Posterior cingulate gyrus (tissue), 11 donors: ENCODE results near the gene RSAD2.
"Not testable (repeated sequence)": the region's sequence is repeated elsewhere in the genome, so short reads cannot be mapped to it uniquely, and the experiment has no call there.

Experiments used
- DNase-seq, 10 donors: peaks; one replicate each; pipeline versions ENCODE4 v3.0.0 to v3.0.0-alpha.2; 2020 to 2021; ENCODE audit warnings: mixed read lengths in 3 of 10
- intact Hi-C: fragments of 100-400 bp; cut with DNase I; formaldehyde crosslinking; loops from one replicate; pipeline ENCODE4 v1.15.1; 2023

Gene RSAD2

DNA sequence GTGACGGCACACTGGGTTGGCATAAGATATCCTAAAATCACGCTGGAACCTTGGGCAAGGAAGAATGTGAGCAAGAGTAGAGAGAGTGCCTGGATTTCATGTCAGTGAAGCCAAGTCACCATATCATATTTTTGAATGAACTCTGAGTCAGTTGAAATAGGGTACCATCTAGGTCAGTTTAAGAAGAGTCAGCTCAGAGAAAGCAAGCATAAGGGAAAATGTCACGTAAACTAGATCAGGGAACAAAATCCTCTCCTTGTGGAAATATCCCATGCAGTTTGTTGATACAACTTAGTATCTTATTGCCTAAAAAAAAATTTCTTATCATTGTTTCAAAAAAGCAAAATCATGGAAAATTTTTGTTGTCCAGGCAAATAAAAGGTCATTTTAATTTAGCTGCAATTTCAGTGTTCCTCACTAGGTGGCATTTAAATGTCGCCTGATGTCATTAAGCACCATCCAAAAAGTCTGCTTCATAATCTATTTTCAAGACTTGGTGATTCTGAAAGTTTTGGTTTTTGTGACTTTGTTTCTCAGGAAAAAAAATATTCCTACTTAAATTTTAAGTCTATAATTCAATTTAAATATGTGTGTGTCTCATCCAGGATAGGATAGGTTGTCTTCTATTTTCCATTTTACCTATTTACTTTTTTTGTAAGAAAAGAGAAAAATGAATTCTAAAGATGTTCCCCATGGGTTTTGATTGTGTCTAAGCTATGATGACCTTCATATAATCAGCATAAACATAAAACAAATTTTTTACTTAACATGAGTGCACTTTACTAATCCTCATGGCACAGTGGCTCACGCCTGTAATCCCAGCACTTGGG, 19.6 kb downstream of the RSAD2 start:
- no peak for DNase-seq
- intact Hi-C loops = loop anchor here (2.0 kb wide), 1 partner anchor 148 kb away; no protein-coding TSS in a partner anchor

DNA sequence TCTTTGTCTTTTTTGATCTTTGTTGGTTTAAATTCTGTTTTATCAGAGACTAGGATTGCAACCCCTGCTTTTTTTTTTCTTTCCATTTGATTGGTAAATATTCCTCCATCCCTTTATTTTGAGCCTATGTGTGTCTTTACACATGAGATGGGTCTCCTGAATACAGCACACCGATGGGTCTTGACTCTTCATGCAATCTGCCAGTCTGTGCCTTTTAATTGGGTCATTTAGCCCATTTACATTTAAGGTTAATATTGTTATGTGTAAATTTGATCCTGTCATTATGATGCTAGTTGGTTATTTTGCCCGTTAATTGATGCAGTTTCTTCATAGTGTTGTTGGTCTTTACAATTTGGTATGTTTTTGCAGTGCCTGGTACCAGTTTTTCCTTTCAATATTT, 25.0 kb downstream of the RSAD2 start:
- DNase-seq, intact Hi-C loops: not testable (repeated sequence)

DNA sequence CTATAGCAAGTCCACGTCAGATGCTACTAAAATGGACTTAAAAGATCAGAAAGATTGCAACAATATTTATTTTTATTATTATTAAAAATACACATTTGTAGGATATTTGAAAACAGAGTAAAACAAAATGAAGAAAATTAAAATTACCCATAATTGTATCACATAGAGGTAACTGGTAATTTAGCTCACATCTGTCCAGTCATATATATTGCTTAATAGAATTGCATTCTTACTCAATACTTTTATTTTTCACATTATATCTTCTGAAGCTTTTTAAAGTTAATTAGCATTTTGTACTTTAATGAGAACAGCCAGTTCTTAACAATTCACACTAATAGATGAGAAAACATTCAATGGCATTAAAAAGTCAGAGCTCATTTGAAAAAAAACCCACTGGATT, 28.1 kb downstream of the RSAD2 start:
- intact Hi-C loops = no loop called here
- DNase-seq = no peak

DNA sequence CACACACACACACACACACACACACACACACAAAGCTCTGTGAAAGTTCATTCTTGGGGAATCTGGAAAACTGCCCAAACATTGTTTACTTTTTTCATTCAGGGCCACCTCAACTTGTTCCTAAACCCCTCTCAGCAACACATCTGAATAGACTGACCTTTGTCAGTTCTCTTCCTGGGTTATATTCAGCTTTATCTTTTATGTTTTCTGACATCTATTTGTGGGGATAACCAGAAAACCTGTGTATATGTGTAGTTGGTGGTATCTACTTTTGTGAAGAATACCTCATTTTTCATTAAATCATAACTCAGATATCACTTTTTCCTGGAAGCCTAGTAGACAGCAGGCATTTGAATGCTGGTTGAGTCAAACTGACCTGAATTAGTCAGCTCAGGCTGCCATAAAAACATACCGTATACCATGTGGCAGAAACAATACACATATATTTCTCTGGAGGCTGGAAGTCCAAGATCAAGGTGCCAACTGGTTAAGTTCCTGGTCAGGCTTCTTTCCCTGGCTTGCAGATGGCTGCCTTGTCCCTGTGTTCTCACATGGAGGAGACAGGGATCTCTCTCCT, 28.7 kb downstream of the RSAD2 start:
- intact Hi-C loops = no loop called here
- DNase-seq = no peak

DNA sequence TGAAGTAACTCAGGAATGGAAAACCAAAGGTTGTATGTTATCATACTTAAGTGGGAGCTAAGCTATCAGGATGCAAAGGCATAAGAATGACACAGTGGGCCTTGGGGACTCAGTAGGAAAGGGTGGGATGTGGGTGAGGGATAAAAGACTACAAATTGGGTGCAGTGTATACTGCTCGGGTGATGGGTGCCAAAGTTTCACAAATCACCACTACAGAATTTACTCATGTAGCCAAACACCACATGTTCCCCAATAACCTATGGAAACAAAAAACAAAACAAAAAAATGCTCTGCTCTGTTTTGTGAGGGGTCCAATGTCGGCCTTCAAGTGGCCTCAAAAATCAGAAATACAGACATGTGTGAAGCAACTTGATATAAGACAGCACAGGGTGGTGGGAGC, 30.7 kb downstream of the RSAD2 start:
- intact Hi-C loops = no loop called here
- DNase-seq = no peak

DNA sequence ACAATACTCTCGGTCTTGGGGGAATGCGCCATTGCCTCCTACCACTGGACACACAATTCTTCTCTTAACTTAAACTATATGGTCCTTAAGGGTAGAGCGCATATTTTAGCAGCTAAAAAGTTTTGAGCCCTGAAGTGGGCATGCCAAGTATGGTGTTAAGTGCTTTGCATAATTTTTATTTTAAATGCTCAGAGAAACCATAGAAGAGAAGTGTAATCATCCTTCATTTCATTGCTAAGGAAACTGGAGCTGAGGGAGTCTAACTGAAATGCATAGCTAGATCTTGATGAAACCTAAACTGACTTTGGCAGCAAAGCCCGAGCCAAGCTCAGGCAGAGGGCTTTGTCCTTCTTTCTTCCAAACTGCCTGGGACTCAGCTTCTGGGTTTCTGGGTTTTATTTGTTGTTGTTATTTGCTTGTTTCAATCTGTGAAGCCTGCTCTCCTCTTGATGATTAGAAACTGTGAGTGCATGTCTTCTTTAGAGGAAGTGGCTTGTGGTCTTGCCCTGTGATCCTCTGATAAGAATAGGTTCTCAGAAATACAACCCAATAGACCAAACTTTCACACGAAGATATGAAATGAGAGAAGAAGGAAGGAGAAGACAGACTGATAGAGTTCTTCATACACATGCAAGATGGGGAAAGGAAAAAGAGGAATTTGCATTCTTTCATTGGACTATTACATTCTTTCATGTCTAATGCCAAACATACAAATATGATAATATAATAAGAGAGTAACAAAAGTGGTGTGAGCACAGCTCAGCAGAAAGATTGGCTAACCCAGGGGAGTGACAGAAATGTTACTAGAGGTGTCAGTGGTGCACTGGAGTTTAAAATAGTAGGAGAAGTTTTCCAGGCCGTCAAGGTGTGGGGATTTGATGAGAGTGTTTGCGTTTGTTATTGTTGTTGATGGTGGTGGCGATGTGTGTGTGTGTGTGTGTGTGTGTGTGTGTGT, 32.1 kb downstream of the RSAD2 start:
- intact Hi-C loops = no loop called here
- DNase-seq = no peak

DNA sequence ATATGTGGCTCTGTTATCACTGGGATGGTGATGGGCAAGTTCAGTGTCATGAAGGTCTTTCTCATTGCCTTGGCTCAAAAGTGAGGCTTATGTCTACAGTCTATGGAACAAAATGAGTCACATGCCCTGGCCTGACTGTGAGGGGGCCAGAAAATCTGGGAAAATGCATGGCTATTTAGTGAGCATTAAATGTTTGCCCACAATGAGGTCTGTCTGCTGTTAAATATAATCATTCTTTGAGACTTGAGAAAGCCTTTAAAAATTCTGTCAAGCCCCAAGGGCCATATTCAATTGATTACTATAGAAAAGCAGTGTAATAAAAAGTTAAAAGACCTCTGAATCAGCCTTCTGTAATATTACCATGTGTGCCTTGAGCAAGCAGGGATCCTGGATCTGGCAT, 34.1 kb downstream of the RSAD2 start:
- DNase-seq = no peak
- intact Hi-C loops = no loop called here

DNA sequence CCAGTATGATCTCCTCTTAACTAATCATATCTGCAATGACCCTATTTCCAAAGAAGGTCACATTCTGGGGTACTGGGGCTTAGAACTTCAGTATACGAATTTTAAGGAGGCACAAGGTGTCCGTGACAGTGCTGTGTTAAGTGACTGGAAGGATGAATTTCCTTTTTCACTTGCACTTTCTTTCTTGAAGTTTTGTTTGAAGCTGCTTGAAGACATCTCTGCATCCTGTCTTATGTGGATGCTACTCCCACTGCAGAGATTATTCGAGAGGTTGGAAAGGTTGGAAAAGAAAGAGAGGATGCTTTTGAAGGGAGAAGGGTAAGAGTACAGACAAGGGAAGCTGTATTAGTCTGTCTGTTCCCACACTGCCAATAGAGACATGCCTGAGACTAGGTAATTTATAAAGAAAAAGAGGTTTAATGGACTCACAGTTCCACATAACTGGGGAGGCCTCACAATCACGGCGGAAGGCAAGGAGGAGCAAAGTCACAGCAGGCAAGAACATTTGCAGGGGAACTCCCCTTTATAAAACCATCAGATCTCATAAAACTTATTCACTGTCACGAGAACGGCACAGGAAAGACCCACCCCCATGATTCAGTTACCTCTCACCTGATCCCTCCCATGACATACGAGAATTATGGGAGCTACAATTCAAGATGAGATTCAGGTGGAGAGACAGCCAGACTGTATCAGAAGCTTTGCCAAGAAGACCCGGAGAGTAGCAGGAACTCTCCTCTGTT, 36.0 kb downstream of the RSAD2 start:
- no peak for DNase-seq
- intact Hi-C loops = no loop called here

DNA sequence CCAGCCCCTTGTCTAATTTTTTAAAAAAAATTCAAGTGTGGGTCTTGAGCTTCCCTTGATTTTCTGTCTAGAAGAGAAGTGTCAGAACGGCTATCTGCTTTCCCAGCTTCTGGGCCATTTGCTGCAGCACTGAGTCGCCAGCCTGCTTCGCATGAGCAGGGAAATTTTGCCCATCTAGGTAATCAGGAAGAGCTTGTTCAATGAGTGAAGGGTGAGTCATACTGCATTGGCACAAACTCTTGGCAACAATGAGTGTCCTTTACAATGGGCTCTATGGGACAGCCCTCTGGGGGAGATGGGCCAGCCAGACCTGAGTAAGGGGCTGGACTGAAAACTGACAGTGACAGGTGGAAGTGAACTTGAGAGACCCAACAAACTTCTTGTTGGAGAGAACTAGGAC, 37.3 kb downstream of the RSAD2 start:
- intact Hi-C loops = loop anchor here (5.0 kb wide), 1 partner anchor 97 kb away; no protein-coding TSS in a partner anchor
- no peak for DNase-seq

DNA sequence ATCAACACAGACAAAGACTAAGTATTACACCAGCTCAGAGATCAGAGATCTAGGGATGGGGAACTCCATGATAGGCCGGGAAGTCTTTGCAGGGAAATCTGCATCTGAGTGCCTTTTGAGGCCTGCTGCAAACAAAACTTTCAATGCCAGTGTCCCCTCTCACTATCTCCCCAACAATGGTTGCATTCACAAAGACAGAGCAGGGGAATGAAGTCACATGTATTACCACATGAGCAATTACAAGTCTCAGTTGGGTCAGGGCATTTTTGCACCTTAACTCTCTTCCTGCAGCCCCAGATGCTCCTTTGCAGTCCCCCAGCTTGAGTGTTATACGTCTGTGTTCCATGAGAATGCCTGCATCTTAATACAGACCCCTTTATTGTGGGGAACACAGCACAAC, 37.8 kb downstream of the RSAD2 start:
- DNase-seq = no peak
- intact Hi-C loops = loop anchor here (5.0 kb wide), 1 partner anchor 97 kb away; no protein-coding TSS in a partner anchor

DNA sequence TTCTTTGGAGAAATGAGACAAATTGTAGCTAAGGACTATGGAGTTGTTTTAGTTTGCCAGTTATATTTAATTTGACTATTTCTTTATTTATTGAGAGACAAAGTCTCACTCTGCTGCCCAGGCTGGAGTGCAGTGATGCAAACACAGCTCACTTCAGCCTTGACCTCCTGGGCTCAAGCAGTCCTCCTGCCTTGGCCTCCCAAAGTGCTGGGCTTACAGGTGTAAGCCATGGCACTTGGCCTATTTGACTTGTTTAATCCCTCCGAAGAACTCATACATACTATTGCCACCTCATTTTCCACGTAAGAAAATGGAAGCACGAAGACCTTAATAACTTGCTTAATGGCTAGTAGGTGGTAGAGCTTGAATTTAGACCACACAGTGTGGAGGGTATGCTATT, 38.6 kb downstream of the RSAD2 start:
- DNase-seq = no peak
- intact Hi-C loops = loop anchor here (5.0 kb wide), 1 partner anchor 96 kb away; no protein-coding TSS in a partner anchor

DNA sequence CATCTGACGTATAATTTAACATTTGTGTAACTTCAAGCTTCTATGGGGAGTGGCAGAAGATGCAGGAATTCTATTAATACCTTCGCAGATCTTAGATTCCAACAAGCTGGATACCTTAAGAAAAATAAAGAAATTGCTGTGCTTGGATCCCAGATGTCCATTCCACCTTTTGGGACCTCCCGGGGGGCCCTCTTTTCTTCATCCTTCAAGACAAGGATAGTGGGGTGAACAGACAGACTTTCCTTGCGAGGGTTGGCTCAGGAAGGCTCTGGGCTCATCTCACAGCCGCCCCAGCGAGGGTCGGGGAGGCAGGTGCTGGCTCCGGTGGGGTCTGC, 39.1 kb downstream of the RSAD2 start:
- intact Hi-C loops = loop anchor here (1.0 to 5.0 kb wide), 2 partner anchors 96 to 128 kb away; no protein-coding TSS in a partner anchor
- DNase-seq = no peak

DNA sequence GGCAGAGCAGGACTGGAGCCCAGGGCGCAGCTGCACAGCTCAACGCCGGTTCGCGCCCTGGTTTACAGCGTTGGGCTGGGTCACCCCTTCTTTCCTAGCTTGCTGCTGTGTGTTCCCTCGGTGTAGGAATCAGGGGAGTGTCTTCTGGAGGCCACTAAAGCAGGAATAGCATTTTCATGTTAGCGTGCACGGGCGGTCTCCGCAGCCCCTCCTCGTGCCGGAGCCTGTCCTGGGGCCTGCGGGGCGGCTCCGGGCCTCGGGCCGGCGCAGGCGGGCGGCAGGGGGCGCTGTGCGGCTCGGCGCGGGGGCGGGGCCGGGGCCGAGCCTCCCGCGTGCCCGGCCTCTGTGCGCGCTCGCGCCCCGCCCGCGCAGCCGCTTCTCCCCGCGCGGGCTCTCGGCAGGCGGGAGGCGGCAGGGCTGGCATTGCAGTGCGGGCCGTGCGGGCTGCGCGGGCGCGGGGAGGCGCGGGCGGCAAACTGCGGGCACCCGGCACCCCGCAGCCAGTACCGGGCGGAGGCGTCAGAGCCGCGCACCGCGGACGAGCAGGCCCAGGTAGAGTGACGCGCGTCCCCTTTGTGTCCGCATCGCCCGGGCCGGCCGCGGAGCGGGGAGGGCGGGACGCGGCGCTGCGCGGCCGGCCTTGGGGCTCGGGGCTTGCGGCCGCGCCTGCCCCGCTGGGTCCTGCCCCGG, 39.6 kb downstream of the RSAD2 start, which contains the start of gene RNF144A:
Gene RNF144A, plus strand, starts transcription at position 342 of the 690 bp plus-strand sequence. CDS start 79,515 bp downstream, outside the sequence.
- DNase-seq = peak; percentile 54 to 96 (median 69)
- intact Hi-C loops = loop anchor here (1.0 to 5.0 kb wide), 2 partner anchors 95 to 127 kb away; no protein-coding TSS in a partner anchor

DNA sequence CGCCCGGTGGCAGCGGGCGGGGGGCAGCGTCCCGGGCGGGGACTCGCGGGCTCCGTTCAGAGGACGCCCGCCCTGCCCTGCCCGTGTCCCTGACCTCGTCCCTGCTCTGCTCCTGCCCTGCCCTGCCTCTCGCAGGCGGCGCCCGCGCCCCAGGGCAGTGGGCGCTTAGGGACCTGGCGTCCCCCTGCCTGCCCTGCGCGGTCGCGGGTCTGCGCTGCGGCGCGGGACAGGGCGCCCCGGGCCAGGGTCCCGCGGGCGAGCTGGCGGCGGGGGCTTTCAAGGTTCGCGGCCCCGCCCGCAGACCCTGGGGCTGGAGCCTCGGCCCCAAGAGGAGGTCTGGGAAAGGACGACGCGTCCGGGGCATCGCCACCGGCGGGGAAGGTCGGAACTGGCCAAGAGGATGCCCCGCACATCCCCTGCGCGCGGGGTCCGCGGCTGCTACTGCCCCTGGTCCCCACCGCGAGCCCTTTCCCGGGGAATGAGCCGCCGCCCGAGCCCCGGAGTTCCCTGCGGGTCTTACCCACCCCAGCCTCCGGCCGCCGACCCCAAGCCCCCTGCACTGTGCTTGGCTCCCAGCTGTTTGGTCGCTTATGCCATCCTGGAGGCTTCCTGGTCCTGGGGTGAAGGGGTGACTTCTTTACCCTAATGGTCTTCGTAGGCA, 40.3 kb downstream of the RSAD2 start:
- intact Hi-C loops = loop anchor here (1.0 to 5.0 kb wide), 2 partner anchors 94 to 126 kb away; no protein-coding TSS in a partner anchor
- DNase-seq = peak in 3 of 10 donors; percentile 44 to 81 (median 69)

DNA sequence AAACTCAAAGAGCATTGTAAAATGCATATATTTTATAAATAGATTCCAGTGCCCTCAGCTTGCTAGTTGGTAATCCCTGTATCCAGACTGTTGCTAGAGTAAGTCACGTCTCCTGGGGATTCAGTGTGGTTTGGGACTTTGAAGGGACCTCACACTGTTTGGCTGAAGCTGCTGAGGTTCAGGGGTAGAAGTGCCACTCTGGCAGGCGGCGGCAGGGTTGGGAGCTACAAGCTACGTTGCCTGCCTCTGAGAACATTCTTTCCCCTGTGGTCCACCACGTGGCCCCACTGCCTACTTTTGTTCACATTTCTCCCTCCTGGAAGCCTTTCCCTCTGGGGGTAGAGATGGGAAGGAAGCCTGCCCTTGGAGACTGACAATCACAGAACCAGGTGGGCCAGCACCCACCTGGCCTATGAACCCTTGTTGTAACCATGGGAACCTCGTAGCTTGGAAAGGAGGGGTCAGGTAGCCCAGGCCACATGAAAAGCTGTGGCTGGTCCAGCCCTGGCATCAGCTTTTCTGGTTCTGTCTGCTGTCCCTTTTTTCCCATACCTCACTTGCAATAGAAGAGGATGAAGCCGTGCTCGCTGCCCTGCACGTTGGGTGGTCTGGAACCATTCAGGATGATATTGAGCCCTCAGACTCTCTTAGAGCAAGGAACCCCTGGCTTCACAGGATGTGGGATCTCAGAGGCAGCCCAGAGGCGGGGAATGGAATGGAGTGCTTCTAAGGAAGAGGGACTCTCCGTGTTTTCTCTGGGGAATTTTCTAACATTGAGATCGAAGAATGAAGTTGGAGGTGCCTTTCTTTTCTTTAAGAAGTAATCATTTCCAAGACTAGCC, 42.5 kb downstream of the RSAD2 start:
- intact Hi-C loops = loop anchor here (5.0 kb wide), 1 partner anchor 92 kb away; no protein-coding TSS in a partner anchor
- DNase-seq = peak in 2 of 10 donors; percentile 69 to 75

DNA sequence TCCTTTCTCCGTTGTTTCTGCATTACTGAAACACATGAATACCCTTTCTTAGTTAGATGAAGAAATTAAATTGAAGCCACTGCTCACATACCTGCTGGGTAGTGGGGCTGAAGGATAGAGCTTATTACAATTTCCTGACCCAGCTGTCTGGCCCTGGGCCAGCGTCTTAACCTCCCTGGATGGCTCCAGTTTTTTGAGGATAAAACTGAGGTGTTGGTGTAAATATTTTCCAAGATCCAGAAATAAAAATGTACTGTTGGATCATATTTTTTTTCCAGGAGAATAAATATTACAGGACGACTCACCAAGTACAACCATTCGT, 43.1 kb downstream of the RSAD2 start:
- intact Hi-C loops = no loop called here
- no peak for DNase-seq

DNA sequence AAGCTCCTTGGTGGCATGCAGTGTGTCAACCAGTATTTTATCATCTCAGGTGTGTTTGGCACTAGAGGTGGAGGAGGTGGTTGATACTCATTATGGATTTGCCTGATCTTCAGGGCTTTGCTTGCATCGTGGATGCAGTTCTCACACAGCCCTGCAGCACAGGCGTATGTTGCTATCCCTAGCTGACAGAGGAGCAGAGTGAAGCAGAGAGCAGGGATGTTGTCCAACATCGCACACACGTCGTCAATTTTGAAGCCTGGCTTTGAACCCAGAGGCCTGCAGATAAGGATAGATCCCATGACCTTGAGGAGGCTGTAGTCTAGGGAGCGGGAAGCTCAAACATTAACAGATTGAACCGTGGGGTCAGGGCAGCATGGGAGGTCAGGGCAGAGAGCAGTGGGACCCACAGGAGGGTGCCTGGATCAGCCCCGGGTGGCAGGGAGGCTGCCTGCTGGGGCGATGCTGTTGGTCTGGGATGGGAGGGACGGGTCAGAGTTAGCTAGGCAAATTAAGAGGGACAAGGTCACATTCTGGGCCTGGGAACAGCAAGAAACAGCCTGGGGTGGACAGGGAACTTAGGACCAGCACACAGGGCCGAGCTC, 43.8 kb downstream of the RSAD2 start:
- intact Hi-C loops = no loop called here
- DNase-seq = peak in 2 of 10 donors; percentile 75 to 80
